HG03025 (cell line): ENCODE measurements around the gene RNF38.
"Not testable (repeated sequence)": the region's sequence is repeated elsewhere in the genome, so short reads cannot be mapped to it uniquely, and the experiment has no call there.

Source experiments
- ATAC-seq: cut with Tn5 transposase; IDR thresholded peaks from one replicate; pipeline ENCODE4 v1.9.1; 2021; ENCODE audit warnings: mild to moderate bottlenecking, moderate library complexity; ENCODE audit not compliant: unreplicated experiment, low FRiP score

The RNF38 gene

DNA sequence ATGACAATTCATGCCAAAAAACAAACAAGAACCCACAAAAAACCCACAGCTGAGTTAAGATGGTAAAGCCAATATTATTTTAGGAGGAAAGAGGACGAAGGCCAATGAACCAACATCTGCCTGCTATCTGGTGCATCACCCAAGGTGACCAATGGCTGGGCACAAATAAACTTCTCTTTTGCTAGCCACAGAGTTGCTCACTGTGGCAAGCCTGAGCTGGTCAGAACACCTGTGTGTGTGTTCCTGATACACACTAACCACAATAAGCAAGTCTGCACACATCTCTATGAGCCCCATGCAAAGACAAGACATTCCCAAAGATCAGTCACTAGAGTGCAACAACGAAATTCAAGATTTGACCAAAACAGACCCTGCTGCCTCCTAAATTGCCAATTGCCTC, 63.1 kb downstream of the RNF38 start:
- ATAC-seq, result no peak

DNA sequence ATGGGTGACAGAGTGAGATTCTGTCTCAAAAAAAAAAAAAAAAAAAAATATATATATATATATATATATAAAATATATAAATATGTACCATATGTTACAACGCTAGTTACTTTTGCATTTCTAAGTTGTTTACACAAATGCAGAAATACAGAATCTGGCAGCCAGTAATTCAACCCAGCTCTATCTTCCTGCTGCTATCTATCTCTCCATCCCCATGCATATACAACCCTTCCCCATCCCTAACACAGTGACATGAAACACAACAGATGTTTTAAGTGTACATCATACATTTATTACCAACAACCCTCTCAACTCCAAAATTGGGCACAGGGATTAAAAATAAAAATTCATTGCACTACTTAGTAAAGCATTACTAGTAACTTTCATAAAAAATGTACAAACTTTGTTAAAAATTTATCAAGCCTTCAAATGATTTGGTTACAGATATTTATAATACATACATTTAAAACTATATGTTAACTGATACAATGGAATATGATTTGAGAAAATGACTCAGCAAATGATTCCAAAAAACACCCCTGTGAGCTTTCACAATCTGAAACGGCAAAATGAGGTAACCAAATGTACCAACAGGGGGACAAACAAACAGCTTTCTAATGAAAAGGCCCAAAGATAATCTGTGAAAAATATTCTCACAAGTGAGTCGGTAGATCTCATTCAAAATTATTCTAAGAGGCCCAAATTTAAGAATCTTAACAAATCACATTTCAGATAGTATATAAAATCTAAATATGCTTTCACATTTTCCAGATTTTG, 63.8 kb downstream of the RNF38 start:
- no peak for ATAC-seq

DNA sequence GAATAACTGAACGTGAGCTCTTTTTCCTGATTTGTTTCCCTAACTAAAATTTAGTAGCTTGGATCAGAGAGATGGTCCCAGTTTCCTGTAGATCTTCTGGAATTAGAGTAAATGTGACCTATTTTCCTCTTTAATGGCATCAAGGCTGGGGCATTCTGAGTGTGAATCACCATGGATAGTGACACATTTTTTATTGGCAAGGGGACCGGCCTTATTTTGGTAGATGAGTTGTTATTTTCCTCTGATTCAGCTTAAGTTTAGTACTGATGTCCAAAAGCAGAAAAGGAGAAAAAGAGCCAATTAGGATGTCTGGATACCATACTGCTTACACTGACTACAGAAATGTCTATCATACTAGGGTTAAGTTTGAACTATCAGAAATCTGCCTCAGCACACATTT, 68.1 kb downstream of the RNF38 start:
- ATAC-seq, result no peak

DNA sequence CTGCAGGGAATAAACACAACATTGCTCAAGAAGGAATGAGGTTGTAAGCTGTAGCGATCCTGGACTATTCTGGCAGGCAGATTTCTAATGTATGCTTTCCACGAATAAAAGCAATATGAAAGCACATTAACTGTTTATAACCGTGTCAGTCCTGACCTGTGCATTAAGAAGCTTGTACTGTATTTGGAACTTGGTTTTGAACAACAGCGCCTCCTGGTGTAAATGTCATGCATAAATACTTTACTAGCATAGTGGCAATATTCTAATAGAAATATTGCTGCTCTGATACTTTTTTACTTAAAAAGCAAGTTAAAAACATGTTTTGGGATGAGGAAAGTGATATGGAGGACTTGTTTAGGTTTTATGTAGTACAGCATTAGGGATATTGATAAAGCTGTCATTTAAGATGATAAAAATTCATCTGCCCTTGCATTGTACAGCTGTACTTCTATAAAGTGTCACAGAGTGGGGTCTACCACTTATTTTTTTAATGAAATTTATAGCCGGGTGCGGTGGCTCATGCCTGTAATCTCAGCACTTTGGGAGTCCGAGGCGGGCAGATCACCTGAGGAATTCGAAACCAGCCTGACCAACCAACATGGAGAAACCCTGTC, 71.2 kb downstream of the RNF38 start:
- no peak for ATAC-seq

DNA sequence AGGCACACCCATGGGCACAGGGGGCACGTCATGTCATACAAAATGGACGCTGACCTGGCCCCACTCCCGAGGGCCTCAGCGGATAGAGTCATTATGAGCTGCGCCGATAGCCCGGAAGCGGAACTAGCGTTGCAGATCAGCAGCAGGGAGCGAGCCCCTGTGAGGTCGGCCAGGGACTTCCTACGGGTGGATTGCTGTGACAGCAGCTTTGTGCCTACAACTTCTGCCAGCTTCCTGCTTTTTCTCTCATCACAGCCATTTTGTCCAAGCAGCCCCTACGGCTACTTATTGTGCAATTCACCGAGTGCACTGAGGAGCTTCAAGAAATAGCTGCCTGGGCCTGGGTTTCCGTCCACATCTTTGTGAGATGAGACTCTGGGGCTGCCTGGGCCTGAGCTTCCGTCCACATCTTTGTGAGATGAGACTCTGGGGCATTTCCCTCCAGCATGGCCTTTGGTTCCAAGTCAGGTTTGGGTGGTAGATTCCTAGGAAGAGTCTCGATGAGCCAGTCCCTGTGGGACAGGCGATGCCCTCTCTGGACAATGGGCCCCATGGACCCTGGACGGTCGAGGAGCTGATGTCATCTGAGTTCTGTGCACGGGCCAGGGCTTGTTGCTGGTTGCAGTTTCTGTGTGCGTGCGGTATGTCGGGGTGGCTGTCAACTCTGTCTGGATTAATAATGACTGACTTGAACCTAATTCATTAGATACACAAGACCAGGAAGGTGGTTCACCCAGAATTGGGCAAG, 74.8 kb downstream of the RNF38 start:
- ATAC-seq, result no peak

DNA sequence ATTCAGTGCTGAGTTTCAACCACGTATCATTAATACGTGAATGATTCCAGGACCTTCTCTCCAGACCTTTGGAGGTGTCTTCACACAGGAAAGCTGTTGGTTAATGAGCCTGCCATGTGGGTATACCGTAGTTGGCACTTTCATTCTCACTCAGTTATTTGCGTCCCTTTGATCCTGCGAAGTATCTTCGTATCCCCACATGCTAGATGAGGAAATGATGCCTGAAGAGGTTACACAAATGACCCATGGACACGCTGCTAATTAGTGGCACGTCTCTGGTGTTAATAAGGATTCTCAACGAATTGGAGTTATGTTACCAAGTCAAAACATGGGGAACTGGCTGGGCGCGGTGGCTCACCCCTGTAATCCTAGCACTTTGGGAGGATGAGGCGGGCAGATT, 76.1 kb downstream of the RNF38 start:
- ATAC-seq, result no peak

DNA sequence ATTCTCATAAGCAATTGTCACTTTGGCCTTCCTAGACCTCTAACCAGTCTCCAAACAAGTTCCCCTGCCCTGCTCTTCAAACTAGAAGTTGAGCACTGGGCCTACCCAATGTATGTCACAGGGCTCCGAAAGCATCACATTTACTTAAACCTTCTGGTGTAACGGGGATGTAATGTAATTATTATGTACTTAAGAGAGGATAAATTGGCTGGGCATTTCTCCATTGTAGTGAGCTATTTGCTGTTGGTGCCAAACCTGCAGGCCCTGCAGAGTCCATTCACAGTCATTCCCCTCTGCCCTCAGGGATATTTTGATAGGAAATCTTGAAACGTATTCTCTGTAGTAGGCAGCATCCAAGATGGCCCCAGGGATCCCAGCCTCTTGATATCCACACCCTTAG, 77.6 kb downstream of the RNF38 start:
- no peak for ATAC-seq

DNA sequence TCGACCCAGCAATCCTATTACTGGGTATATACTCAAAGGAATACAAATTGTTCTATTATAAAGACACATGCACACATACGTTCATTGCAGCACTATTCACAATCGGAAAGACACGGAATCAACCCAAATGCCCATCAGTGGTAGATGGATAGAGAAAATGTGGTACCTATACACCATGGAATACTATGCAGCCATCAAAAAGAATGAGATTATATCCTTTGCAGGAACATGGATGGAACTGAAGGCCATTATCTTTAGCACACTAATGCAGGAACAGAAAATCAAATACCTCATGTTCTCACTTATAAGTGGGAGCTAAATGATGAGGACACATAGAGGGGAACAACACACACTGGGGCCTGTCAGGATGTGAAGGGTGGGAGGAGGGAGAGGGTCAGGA, 78.2 kb downstream of the RNF38 start:
- not testable (repeated sequence) for ATAC-seq

DNA sequence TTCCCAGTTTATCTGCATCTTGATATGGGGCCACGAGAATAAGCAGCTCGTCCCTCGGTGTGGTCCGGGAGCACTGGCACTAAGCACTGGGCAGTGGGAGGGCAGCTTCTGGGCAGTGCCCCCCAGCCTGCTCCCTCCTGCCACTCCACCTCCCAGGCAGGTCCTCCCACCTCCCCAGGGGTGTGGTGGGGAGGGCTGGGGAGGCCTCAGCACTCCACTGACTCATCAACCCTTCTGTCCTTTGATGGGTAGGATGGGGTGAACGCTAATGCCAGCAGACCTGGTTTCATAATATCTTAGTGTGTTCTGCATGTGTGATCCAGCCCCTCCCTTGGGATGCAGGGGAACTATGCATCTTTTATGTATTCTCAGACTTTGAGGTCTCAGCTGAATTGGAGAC, 79.6 kb downstream of the RNF38 start:
- no peak for ATAC-seq

DNA sequence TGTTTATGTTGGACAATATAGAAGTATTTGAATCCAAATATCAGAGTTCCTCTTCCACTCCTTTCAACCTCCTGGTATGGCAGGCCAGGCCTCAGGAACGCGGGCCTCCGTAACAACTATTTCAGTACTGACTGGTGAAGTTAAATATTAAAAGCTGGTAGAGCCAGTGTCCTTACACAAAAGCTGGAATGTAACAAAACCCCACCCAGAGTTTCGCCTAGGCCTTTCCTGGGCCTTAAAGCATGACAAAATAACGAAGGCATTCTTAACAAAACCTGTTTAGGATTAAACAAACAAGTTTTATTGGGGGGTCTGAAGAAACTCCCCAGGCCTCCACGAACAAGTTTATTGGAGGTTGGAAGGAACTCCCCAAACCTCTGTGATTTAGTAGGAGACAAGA, 80.3 kb downstream of the RNF38 start:
- no peak for ATAC-seq

DNA sequence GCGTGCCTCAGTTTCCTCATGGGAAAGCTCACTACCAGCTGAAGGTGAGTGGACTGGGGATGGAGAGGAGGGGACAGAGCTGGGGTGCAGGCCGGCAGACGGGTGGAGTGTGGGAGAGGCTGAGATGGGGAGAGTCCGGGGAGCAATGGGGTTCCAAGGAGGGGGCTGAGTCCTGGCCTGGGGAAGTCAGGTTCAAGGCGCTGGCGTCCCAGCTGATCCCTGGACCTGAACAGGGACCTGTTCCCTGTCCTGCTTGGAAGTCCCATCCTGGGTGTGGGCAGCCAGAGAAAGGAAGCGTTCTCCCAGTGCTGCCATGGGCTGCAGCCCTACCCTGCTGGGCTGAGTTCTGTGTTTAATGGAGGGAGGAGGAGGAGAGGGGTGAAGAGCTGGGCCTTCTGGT, 80.9 kb downstream of the RNF38 start:
- ATAC-seq, result no peak

DNA sequence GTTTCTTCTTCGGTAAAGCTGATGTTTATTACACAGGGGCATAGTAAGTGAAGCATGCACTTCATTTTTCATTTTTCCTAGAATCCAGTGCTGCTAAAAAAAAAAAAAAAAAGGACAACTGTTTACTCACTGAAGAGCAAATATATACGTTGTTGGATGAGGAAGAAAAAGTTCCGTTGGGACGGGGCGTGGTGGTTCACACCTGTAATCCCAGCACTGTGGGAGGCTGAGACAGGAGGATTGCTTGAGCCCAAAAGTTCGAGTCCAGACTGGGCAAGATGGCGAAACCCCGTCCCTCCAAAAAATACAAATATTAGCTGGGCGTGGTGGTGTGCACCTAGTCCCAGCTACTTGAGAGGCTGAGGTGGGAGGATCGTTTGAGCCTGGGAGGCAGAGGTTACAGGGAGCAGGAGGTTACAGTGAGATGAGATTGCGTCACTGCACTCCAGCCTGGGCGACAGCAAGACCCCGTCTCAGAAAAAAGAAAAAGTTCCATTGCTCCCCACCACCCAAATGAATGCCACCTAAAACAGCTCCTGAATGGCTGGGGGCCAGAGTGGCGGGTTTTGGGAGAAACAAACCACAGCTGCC, 81.8 kb downstream of the RNF38 start:
- ATAC-seq, result no peak

DNA sequence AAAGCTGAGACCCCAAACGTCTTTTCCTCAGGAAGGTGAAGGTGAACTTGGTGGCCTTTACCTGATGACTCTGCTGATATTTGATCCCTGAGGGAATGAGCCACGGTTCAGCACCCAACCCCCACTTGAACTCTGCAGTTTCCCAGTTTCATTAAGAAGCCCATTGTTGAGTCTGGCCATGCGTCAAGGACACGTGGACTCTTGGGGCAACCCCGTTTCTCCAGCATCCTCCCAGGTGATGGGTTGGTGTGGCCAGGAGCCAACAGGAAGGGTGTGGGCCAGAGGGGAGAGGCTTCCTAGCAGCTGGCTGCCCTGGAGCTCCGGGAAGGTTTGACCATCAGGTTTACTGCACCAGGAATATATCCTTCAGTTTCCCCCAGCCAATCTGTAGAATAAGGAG, 82.3 kb downstream of the RNF38 start:
- ATAC-seq, result no peak

DNA sequence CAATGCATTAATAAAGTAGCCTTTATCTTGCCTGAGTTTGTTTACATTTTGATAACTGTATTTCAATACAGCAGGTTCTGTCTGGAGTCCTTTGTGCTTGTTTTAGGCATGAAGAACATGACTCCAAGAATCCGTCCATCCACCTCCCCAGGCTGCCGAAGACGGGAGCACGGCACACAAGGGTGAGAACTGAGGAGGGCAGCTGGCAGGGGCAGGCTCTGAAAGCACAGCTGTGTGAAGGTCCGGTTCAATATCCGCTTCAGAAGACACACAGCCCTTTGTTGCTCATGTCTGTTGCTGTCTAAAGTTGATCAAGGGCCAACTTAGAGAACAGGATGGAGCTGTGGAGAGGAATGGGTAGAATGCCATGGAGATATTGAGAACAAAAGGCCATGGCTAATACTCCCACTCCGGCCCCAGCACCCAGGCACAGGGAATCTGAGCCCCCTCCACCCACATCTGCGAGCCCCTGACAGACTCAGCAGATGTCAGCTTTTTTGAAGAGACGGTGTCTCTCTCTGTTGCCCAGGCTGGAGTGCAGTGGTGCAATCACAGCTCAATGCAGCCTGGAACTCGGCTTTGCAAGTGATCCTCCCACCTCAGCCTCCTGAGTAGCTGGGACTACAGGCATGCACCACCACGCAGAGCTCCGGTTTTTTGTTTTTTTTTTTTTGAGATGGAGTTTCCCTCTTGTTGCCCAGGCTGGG, 83.3 kb downstream of the RNF38 start:
- no peak for ATAC-seq

DNA sequence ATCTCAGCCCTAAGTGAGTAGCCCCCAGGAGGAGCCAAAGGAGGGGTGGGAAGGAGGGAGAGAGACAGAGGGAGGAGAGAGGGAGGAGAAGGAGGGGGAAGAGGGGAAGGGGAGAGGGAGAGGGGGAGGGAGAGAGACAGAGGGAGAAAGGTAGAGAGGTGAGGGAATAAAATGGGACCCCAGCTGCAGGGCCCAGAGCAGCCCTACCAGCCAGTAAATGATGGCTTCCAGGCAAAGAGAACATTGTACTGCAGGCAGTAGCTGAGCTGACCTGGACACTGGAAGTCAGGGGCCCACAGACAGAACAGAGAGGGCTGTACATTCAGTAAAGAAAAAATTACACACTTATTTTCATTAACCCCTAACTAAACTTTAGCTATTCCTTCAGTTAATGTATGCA, 84.0 kb downstream of the RNF38 start:
- ATAC-seq, result no peak

DNA sequence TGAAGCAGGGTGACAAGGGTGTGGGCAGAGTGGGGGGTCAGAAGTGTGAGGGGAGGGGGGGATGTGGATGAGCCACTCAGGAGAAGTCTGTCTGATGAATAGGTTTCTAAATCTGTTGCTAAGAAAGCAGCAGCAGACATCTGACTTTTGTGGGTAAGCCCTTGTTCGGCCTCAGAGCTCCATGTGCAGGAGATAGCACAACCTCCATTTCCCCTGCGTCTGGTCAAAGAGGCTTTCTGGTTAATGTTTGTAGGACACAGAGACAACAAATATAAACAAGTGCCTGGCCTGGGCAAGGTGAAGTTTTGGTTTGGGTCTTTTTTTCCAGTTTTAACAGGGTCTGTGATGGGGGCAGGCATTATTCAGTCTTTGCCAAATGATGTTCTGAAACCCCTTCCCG, 84.8 kb downstream of the RNF38 start:
- ATAC-seq, result no peak

DNA sequence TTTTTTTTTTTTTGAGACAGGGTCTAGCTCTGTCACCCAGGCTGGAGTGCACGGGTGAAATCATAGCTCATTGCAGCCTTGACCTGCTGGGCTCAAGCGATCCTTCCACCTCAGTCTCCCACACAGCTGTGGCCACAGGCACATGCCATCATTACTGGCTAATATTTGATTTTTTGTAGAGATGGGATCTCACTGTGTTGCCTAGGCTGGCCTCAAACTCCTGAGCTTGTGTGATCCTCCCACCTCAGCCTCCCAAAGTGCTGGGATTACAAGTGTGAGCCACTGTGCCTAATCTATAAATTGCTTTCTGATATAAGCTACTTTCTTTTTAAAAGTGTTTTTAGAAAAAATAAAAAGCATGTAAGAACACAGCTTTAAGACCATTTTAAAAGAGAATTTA, 85.3 kb downstream of the RNF38 start:
- no peak for ATAC-seq

DNA sequence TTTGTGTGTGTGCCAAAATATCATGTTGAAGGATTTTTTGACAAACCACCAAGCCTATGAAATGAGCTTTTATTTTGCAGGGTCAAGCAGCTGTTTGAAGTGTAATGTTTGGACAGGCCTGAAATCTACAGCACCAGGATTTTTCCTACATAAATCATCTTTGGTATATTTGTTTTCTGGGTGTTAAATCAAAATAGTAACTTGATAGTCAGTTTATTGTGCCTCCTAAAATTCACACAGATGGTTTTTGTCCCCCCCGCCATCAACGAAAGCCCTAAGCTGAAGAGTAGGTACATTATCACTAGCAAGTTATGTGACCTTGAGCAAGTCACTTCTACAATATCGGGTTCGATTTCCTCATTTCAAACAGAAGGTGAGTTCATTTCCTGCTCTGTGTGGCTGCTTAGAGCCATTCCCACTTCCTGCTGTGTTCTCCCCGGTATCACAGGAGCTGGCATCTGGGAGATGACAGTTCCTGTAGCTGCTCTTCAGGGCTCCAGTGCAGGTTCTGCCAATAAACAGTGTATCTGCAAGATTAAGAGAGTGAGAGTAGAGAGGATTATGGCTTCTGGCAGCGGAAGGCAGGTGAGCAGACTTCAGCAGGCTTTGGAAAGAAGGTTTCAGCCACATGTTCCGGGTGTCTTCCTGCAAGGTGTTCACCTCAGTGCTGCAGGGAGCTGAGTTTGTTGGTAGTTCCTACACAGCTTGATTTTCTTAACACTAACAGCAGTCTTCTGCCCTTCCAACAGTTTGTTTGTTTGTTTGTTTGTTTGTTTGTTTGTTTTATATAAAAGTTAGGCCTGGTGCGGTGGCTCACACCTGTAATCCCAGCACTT, 93.4 kb downstream of the RNF38 start:
- ATAC-seq, result no peak

DNA sequence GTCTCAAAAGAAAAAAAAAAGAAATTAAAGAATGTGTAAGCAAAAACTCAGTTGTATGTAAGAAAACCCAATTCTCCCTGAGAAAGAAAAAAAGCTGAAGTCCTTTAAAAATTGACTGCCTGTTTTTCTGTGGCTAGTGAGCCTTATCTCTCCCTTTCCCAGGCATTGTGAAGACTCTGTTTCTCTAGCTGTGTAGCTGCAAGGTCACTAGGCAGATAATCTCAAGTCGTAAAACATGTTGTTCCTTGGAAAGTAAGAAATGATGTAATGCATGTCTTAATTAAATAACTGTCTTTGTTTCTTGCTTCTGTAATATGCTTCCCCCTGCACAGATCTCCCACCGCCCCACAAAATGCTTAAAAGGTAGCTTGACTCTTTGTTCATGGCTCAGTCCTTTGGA, 95.7 kb downstream of the RNF38 start:
- not testable (repeated sequence) for ATAC-seq

DNA sequence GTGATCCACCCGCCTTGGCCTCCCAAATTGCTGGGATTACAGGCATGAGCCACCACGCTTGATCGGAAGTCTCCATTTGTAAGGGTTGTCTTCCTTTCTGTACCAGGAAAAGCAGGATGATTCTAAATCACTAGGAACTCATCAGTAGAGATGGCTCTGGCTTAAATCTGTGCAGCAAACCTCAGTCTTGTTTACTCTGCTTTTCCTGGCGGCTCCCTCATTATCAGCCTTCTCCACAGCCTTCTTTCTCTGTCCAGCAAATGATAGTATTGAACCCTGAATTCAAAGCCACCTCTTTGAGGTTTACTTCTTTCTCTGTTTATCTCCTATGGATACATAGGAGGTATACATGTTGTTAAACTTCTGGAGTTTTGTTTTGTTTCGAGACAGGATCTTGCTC, 98.8 kb downstream of the RNF38 start:
- no peak for ATAC-seq
